GM23338 (cell line): ENCODE measurements around the gene OTUB2. TPM values are rescaled to one million over a fixed set of nuclear protein-coding genes. Genes with fewer than 3 reads are reported as not detected.

ENCODE experiments used
- ATAC-seq: fragments of 200-7000 bp; cut with Tn5 transposase; 3 replicates; pipeline ENCODE4 v1.9.1; 2020
- DNase-seq: peaks from one replicate; pipeline ENCODE4 v3.0.0-alpha.2; 2015; ENCODE audit warnings: low spot score
- H2AFZ ChIP-seq: fragments of 200-600 bp; sonication (generic); 2 replicates; pipeline ENCODE4 v1.8.0; 2016; ENCODE audit warnings: antibody characterized with exemption, mild to moderate bottlenecking, moderate library complexity
- H3F3A ChIP-seq: fragments of 200-600 bp; sonication (generic); replicated peaks from 2 replicates; pipeline ENCODE4 v1.8.0; 2017; ENCODE audit warnings: antibody characterized with exemption, mixed run types, low read depth
- H3K27ac ChIP-seq: fragments of 200-600 bp; sonication (generic); 2 replicates; pipeline ENCODE4 v1.6.1; 2016; ENCODE audit warnings: low read depth
- H3K27me3 ChIP-seq: fragments of 200-600 bp; sonication (generic); 2 replicates; pipeline ENCODE4 v1.8.0; 2016; ENCODE audit warnings: mild to moderate bottlenecking, mixed run types, moderate library complexity; ENCODE audit not compliant: insufficient read depth
- H3K36me3 ChIP-seq: fragments of 200-600 bp; sonication (generic); 2 replicates; pipeline ENCODE4 v1.8.0; 2016; ENCODE audit warnings: mild to moderate bottlenecking; ENCODE audit not compliant: insufficient read depth
- H3K4me1 ChIP-seq: fragments of 200-600 bp; sonication (generic); 2 replicates; pipeline ENCODE4 v1.8.0; 2016; ENCODE audit warnings: mild to moderate bottlenecking, moderate library complexity; ENCODE audit not compliant: insufficient read depth
- H3K4me2 ChIP-seq: fragments of 200-600 bp; sonication (generic); 2 replicates; pipeline ENCODE4 v1.7.1; 2017; ENCODE audit warnings: mixed run types
- H3K4me3 ChIP-seq: fragments of 200-600 bp; sonication (generic); 2 replicates; pipeline ENCODE4 v1.6.1; 2016; ENCODE audit warnings: mixed run types
- H3K79me2 ChIP-seq: fragments of 200-600 bp; sonication (generic); replicated peaks from 2 replicates; pipeline ENCODE4 v1.8.0; 2017; ENCODE audit warnings: mild to moderate bottlenecking; ENCODE audit not compliant: insufficient read depth
- H3K9me2 ChIP-seq: fragments of 200-600 bp; sonication (generic); 2 replicates; pipeline ENCODE4 v1.8.0; 2017; ENCODE audit not compliant: insufficient read depth
- H4K20me1 ChIP-seq: fragments of 200-600 bp; sonication (generic); replicated peaks from 2 replicates; pipeline ENCODE4 v1.8.0; 2017; ENCODE audit warnings: mild to moderate bottlenecking; ENCODE audit not compliant: insufficient read depth
- H3K27ac Mint-ChIP-seq: 2 replicates; pipeline ENCODE4 v1.8.0; 2020; ENCODE audit warnings: inconsistent platforms, mild to moderate bottlenecking, moderate library complexity, mixed read lengths
- H3K27me3 Mint-ChIP-seq: 3 replicates; pipeline ENCODE4 v1.8.0; 2022; ENCODE audit warnings: low read depth, mild to moderate bottlenecking, moderate library complexity, mixed read lengths, inconsistent platforms; ENCODE audit not compliant: insufficient read depth, poor library complexity
- H3K36me3 Mint-ChIP-seq: 3 replicates; pipeline ENCODE4 v1.8.0; 2021; ENCODE audit warnings: low read depth, mild to moderate bottlenecking, inconsistent platforms, moderate library complexity, mixed read lengths
- H3K4me1 Mint-ChIP-seq: 3 replicates; pipeline ENCODE4 v1.8.0; 2020; ENCODE audit warnings: mild to moderate bottlenecking, inconsistent platforms, mixed read lengths
- H3K4me3 Mint-ChIP-seq: 3 replicates; pipeline ENCODE4 v1.8.0; 2021; ENCODE audit warnings: moderate library complexity, mild to moderate bottlenecking, inconsistent platforms, mixed read lengths
- H3K9me3 Mint-ChIP-seq: 3 replicates; pipeline ENCODE4 v1.8.0; 2020; ENCODE audit warnings: moderate library complexity, mild to moderate bottlenecking, inconsistent platforms, mixed read lengths
- CTCF ChIP-seq, 2 experiments: fragments of 200-600 bp in 1 of 2; sonication (generic) in 1 of 2; conservative IDR thresholded peaks; 2 replicates each; pipeline versions ENCODE4 v1.5.1 to v1.6.1; 2016 to 2017; ENCODE audit warnings: antibody characterized with exemption in 2 of 2, low read depth in 2 of 2, mild to moderate bottlenecking in 2 of 2, moderate library complexity in 1 of 2
- EZH2phosphoT487 ChIP-seq: fragments of 200-600 bp; sonication (generic); IDR thresholded peaks from one replicate; pipeline ENCODE4 v1.8.1; 2018; ENCODE audit warnings: antibody characterized with exemption; ENCODE audit not compliant: unreplicated experiment
- JUNB ChIP-seq: IDR thresholded peaks from one replicate; pipeline ENCODE4 v1.6.1; 2016; ENCODE audit warnings: antibody characterized with exemption; ENCODE audit not compliant: unreplicated experiment
- NANOG ChIP-seq: IDR thresholded peaks from 2 replicates; pipeline ENCODE4 v1.6.1; 2016; ENCODE audit warnings: antibody characterized with exemption, borderline replicate concordance
- POLR2AphosphoS5 ChIP-seq: IDR thresholded peaks from 2 replicates; pipeline ENCODE4 v1.6.1; 2016; ENCODE audit warnings: antibody characterized with exemption, low read depth
- STAT1 ChIP-seq: IDR thresholded peaks from one replicate; pipeline ENCODE4 v1.6.1; 2016; ENCODE audit warnings: antibody characterized with exemption; ENCODE audit not compliant: unreplicated experiment
- ZNF114 ChIP-seq: fragments of 250-450 bp; sonication (Bioruptor Pico); IDR thresholded peaks from 2 replicates; pipeline ENCODE4 v1.5.0; 2020; ENCODE audit warnings: mild to moderate bottlenecking, moderate library complexity
- ZNF331 ChIP-seq: fragments of 250-450 bp; sonication (Bioruptor Pico); IDR thresholded peaks from 2 replicates; pipeline ENCODE4 v1.5.0; 2020; ENCODE audit warnings: low read depth, mild to moderate bottlenecking, moderate library complexity
- ZNF462 ChIP-seq: fragments of 250-450 bp; sonication (Bioruptor Pico); IDR thresholded peaks from 2 replicates; pipeline ENCODE4 v1.5.0; 2020; ENCODE audit warnings: mild to moderate bottlenecking, moderate library complexity
- polyA plus RNA-seq: library from polyadenylated mRNA; unstranded; fragments of >200 nt; fragmentation: Nextera tagmentation; extraction: Ambion mirVana; gene quantifications from 2 replicates; pipeline ENCODE4 v1.2.1, GENCODE V29; 2016
- total RNA-seq: library from RNA; depleted of rRNA; stranded (reverse); fragments of >200 nt; shearing (Covaris generic); gene quantifications from 2 replicates; pipeline ENCODE4 v1.2.3, GENCODE V29; 2014

The OTUB2 gene
- total and polyA plus RNA-seq, 2 experiments from 2014 or later = 2.1 to 4.1 TPM

- TF ChIP-seq ZNF462 (CRISPR knock-in tag) (no peak), POLR2AphosphoS5 (no peak)
Observed at GRCh38 chr14:94008234-94008633, 17.9 kb upstream of the OTUB2 start (continued).

GRCh38 chr14:94009767-94010166 lies 16.4 kb upstream of the OTUB2 start:
- DNase-seq = no peak
- no peaks in the 10 kb centered on the region for H3K36me3 ChIP-seq
- H3K4me3 ChIP-seq = no peak overlapping the region
- no peak overlapping the region for H3K4me2 ChIP-seq
- H4K20me1 ChIP-seq = no peaks in the 10 kb centered on the region
- H3K4me3 Mint-ChIP-seq = no peak overlapping the region
- H3K27me3 ChIP-seq = no peaks in the 10 kb centered on the region
- ATAC-seq = no peak
- H3K4me1 Mint-ChIP-seq = peaks cover 4% of the 10 kb centered on the region; the same call in 2 of the 3 replicates
- no peak overlapping the region for H3K27ac ChIP-seq
- no peak overlapping the region for H2AFZ ChIP-seq
- no peaks in the 10 kb centered on the region for H3K4me1 ChIP-seq
- H3K36me3 Mint-ChIP-seq = no peaks in the 10 kb centered on the region
- no peaks in the 10 kb centered on the region for H3F3A ChIP-seq
- no peaks in the 10 kb centered on the region for H3K79me2 ChIP-seq
- H3K27me3 Mint-ChIP-seq = peaks cover 2% of the 10 kb centered on the region
- no peaks in the 10 kb centered on the region for H3K9me3 Mint-ChIP-seq
- H3K9me2 ChIP-seq = no peaks in the 10 kb centered on the region
- H3K27ac Mint-ChIP-seq = no peak overlapping the region
- no peak for TF ChIP-seq POLR2AphosphoS5
- no peak for TF ChIP-seq CTCF (conservative IDR thresholded peaks at IDR 0.05; ENCODE audit: low read depth in 2 of 2)
- TF ChIP-seq ZNF462 (CRISPR knock-in tag) = no peak
- TF ChIP-seq ZNF331 = no peak
- TF ChIP-seq JUNB = no peak
- no peak for TF ChIP-seq NANOG
- TF ChIP-seq EZH2phosphoT487 = no peak
- TF ChIP-seq ZNF114 (CRISPR knock-in tag) = no peak
- no peak for TF ChIP-seq STAT1
